K562 (cell line): Measurements from ENCODE around the gene CHRNA3.

ENCODE experiments used
- CTCF ChIP-seq, 3 experiments: IDR thresholded peaks in 2 of 3; conservative IDR thresholded peaks in 1 of 3; 2 replicates each; pipeline ENCODE4 v1.5.1; 2011 to 2012; ENCODE audit warnings: low read length in 3 of 3, mild to moderate bottlenecking in 3 of 3, control low read depth in 2 of 3, improper control_type of control experiment in 1 of 3, inconsistent platforms in 1 of 3, low read depth in 1 of 3, mixed read lengths in 1 of 3, moderate library complexity in 1 of 3; ENCODE audit not compliant: insufficient read depth in 2 of 3
- EP300 ChIP-seq: IDR thresholded peaks from 2 replicates; pipeline ENCODE4 v1.6.1; 2012; ENCODE audit warnings: low read length, improper control_type of control experiment
- MYC ChIP-seq, 2 experiments: fragments of 250-450 bp in 1 of 2; sonication (Bioruptor Pico) in 1 of 2; IDR thresholded peaks; 2 replicates each; pipeline versions ENCODE4 v1.5.1 to v1.6.1; 2012 to 2021; ENCODE audit warnings: low read depth in 2 of 2, borderline replicate concordance in 1 of 2, improper control_type of control experiment in 1 of 2, low read length in 1 of 2, mild to moderate bottlenecking in 1 of 2, moderate library complexity in 1 of 2
- PCBP2 ChIP-seq: fragments of 200-400 bp; formaldehyde crosslinking; IDR thresholded peaks from 2 replicates; pipeline ENCODE4 v1.6.1; 2018; ENCODE audit warnings: low read length, low read depth, mild to moderate bottlenecking, moderate library complexity; ENCODE audit not compliant: poor library complexity, severe bottlenecking
- POLR2AphosphoS5 ChIP-seq: IDR thresholded peaks from 2 replicates; pipeline ENCODE4 v1.6.1; 2011; ENCODE audit warnings: mild to moderate bottlenecking, low read depth, low read length, moderate library complexity; ENCODE audit not compliant: control insufficient read depth, insufficient read depth
- TF ChIP-seq, protein P1 (sequence below): sonication (generic); formaldehyde crosslinking; IDR thresholded peaks from 2 replicates; pipeline ENCODE4 v1.8.1; 2023; ENCODE audit warnings: mild to moderate bottlenecking, missing genetic modification reagents
- TF ChIP-seq, protein P2 (sequence below): fragments of 450-650 bp; IDR thresholded peaks from 2 replicates; pipeline ENCODE4 v1.6.1; 2016; ENCODE audit warnings: low read depth, mild to moderate bottlenecking, moderate library complexity

DNA sequence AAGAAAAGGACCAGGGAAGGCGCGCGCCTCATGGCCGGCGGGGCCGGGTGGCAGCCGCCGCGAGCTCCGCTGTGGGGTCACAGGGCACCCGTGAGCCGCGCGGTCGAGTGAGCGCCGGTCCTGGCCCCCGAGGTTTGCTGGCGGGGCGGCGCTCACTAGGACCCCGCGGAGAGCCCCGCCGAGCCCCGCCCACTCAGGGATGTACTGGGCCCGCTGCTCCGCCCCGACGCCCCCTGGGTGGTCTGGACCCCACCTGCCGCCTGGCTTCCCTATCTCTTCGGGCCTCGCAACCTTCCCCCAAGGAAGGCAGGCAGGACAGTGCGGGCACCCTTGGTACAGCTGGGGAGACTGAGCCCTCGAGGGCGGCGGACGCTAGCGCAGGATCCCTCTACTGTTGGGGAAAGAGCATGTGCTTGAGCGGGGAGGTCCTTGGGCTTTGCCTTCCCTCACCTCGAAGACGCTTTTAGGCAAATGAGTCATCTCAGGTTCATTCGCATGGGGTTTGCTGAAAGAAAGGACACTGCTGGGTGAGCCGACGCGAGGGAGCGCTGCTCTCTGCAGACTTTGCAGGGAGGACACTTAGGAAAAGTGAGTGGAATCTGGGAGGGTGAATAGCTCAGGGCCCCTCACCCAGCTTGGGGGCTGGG is 20.4 kb upstream of the CHRNA3 start, which contains the start of gene CHRNB4:
- TF ChIP-seq, protein P1, sequence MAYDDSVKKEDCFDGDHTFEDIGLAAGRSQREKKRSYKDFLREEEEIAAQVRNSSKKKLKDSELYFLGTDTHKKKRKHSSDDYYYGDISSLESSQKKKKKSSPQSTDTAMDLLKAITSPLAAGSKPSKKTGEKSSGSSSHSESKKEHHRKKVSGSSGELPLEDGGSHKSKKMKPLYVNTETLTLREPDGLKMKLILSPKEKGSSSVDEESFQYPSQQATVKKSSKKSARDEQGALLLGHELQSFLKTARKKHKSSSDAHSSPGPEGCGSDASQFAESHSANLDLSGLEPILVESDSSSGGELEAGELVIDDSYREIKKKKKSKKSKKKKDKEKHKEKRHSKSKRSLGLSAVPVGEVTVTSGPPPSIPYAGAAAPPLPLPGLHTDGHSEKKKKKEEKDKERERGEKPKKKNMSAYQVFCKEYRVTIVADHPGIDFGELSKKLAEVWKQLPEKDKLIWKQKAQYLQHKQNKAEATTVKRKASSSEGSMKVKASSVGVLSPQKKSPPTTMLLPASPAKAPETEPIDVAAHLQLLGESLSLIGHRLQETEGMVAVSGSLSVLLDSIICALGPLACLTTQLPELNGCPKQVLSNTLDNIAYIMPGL (CRISPR knock-in tag): no peak
- TF ChIP-seq POLR2AphosphoS5 (no peak), PCBP2 (no peak), MYC (IDR thresholded peaks at IDR 0.05; ENCODE audit: low read depth, low read length) (no peak), MYC (CRISPR knock-in tag; IDR thresholded peaks at IDR 0.05; ENCODE audit: borderline replicate concordance, low read depth) (no peak), CTCF (IDR thresholded peaks at IDR 0.05 in 2 of 3, conservative IDR thresholded peaks at IDR 0.05 in 1 of 3; ENCODE audit: insufficient read depth in 2 of 3, low read depth in 1 of 3, low read length in 3 of 3) (0 out of 6 replicates have a peak, but pooled peaks of 1 of the 3 experiments have one; percentile 17), EP300 (no peak)
- TF ChIP-seq, protein P2, sequence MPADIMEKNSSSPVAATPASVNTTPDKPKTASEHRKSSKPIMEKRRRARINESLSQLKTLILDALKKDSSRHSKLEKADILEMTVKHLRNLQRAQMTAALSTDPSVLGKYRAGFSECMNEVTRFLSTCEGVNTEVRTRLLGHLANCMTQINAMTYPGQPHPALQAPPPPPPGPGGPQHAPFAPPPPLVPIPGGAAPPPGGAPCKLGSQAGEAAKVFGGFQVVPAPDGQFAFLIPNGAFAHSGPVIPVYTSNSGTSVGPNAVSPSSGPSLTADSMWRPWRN: no peak
